Testis (tissue), 2 donors: ENCODE results near the gene LPP.

Experiments
- CTCF ChIP-seq, 3 experiments: fragments of 450-650 bp in 2 of 3; fragments of 200-600 bp in 1 of 3; sonication (generic) in 1 of 3; IDR thresholded peaks; one replicate each; pipeline ENCODE4 v1.5.1; 2016 to 2019; ENCODE audit warnings: antibody characterized with exemption in 3 of 3, mild to moderate bottlenecking in 2 of 3, moderate library complexity in 1 of 3
- POLR2A ChIP-seq: fragments of 450-650 bp; IDR thresholded peaks from one replicate; pipeline ENCODE4 v1.6.1; 2017; ENCODE audit warnings: antibody characterized with exemption, mild to moderate bottlenecking, moderate library complexity

GRCh38 chr3:188404701-188405100 is 250.7 kb downstream of the LPP start:
- TF ChIP-seq CTCF (IDR thresholded peaks at IDR 0.05) = no peak
- TF ChIP-seq POLR2A = no peak
